Inflammatory macrophage (primary cell): ENCODE data around the gene KLHL26.
A peak's percentile ranks its signal among the peaks of the same experiment; 100 is the strongest.

ENCODE experiments used
- DNase-seq, 2 donors: peaks; one replicate each; pipeline ENCODE4 v3.0.0-alpha.2; 2020 to 2022

The KLHL26 gene

DNA sequence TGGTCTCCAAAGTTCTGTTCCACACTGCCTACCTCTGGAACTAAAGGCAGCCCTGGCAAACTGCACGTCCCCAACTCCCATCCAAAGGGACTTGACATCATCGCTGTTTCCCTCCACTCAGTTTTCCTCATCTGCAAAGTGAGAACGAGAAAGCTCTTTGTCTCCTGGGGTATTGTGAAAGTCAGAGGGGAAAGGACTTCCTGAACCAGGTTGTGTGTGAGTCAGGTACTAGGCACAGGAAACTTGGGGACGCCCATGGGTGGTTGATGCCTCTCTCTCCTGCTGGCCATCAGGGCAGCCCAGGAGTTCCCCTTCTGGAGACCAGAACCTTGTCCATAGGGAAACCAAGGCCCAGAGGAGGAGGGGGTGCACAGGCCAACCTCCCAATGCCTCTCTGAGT lies 35.0 kb upstream of the KLHL26 start:
- no peak for DNase-seq

DNA sequence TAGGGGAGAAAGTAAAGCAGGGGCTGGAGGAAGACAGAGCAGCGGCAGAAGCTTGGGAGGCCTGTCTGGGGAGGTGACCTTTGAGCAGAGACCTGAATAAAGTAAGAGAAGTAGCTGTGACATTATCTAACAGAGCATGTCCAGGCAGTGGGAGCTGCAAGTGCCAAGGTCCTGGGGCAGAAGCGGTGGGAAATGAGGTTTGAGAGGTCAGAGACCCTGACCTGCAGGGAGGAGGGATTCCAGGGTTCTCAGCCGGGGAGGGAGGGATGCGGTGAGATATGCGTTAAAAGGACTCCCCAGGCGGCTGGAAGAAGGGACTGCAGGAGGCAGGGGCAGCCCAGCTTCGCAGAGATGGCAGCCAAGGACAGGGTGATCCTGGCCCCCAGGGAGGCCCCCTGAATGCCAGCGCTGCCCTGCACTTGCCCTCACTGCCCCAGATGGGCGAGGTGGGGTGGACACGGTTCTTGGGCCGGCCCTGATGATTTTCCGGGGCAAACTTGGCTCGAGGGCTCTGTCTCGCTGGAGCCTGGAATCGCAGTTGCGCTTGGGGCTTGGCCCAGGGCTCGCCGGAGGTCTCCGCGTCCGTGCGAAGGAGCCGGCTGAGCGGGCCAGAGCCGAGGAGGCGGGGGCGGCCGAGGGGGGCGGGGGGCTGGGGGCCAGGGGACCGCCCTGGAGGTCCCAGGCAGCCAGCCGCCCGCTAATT lies 33.4 kb upstream of the KLHL26 start:
- peak in 1 of 2 donors; percentile 11 for DNase-seq

DNA sequence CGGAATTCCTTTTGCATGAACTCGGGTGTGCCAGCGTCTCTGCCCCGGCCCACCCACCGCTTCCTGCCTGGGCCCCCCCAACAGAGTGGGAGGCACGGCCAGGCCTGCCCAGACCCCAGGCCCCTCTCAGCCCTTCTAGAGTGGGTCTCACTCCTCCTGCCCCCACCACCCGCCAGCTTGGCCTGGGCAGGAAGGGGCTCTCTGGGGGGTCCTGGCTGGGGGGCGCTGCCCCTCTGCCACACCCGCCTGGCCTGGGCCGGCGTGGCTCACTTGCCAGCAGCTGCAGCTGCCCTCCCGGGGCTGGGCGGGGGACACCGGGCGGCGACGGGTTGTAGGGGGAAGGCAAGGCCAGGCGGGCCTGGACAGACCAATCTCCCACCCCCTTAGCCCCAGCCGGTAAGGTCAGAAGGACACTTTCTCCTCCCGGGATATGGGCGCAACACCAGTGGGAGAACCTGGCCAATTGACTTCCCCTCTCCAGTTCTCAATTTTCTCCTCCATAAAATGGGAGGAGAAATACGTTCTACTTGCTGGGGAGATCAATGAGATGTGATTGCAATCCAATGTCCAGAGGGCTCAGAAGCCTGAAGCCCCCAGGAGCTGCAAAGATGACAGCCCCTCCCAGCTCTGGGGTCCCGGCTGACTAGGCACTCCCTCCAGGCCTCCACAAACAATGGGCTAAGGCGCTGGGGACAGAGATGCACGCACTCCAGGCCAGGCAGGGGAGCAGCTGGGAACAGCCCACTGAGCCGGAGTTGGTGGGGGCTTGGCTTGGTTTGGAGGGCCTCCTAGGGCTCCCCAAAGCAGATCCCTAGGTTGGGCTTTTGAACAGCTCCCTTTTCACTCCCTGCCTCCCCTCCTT lies 32.6 kb upstream of the KLHL26 start:
- DNase-seq = no peak

DNA sequence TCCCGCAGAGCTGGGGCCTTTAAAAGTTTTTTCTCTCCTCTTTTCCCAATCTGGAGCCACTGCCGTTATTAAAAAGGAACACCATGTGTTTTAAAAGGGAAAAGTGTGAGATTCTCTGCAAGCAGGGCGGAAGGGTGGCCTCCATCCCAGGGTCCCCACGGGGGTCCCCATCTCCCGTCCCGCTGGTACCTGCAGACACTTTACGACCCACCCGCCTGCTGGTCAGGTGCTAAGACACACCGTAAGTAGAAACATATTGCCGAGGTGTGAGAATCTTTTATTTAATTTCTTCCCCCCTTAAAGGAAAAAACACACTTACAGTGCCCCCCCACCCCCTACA lies 32.0 kb upstream of the KLHL26 start:
- DNase-seq = no peak

DNA sequence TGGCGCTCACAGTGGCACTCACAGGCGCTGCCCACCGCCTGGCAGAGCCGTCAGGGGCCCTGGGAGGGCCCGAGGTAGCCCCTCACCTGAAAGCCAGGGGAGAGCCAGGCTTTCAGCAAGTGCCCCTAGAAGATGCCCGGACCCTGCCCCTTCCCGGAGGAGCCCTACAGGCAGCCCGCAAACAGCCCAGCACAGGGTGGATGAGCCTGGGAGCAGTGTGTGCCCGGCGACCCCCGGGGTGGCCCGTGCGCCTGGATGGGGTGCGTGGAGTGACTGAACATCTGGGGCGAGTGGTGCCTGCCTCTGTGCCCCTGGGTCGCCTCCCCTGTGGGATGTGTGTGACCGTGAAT lies 31.7 kb upstream of the KLHL26 start:
- no peak for DNase-seq

DNA sequence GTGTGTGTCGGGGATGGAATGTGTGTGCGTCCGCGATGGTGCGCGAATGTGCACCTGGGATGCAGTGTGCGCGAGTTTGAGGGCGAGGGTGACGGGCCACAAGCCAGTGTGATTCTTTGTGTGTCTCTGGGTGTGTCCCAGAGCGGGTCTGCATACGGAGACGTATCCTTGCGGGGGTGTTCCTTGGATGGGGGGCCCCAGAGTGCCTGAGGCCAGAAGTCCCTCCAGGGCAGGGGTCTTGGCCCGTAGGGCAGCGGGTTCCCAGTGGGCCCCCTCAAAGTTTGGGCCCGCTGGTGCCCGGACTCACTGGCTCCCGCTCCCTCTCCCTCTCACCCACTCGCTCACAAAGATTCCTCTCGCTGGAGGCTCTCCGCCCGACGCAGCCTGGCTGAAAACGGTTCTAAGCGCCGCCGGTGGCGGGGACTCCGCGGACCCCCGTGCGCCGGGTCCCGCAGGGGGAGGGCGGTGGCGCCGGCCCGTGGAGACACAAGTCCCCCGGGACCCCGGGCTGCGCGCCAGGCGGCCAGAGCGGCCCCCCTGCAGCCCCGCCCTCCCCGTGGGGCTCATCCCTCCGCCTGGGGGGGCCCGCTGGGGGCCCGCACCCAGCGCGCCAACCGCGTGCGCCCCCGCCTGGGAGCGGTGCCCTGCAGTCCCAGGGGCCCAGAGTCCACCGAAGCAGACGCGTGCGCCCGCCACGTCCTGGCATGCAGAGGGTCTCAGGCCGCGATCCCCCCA lies 31.1 kb upstream of the KLHL26 start:
- DNase-seq = no peak

- no peak for DNase-seq
These were observed 30.3 kb upstream of the KLHL26 start, which contains the start of gene CRLF1 for GRCh38 chr19:18606281-18607225. TSS of gene CRLF1 (minus strand) at chr19:18606799. CDS start at chr19:18606656, 143 bp downstream.

DNA sequence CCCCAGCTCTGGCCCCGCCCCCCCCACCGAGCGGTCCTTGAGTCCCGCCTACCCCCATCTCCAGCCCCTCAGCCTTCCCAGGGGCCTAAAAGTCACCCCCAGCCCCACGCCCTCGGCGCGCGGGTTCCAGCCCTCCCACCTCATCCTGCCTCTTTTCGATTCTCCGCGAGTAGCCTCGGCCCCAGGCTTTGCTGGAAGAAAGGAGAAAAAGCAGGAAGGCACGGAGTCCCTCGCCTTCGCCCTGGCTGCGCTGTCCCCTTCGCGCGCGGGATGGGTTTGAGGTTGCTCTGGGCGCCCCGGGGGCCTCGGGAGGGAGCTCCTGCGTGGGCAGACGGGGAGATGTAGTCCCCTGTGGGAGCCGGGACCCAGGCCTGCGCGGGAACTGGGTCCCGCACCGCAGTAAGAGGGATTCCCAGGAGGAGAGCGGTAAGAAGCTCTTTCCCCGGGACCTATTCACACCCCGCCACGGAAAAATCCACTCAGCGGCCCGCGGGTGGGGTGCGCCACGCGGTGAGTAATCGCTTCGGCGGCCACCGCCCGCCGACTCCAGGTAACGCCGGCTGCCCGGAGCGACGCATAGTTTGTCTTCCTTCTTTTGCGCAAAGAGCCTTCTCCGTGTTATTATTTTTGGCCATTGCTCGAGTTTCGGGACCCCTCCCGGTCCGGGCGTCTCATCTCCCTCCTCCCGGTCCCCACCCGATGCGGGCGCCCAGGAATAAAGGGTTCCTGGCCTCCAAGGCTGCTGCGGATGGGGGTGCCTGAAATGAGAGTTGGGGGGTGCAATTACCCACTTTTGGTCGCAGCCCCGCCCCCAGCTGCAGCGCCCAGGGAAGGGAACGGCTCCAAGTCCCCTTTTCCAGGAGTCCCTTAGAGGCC lies 29.4 kb upstream of the KLHL26 start:
- no peak for DNase-seq

DNA sequence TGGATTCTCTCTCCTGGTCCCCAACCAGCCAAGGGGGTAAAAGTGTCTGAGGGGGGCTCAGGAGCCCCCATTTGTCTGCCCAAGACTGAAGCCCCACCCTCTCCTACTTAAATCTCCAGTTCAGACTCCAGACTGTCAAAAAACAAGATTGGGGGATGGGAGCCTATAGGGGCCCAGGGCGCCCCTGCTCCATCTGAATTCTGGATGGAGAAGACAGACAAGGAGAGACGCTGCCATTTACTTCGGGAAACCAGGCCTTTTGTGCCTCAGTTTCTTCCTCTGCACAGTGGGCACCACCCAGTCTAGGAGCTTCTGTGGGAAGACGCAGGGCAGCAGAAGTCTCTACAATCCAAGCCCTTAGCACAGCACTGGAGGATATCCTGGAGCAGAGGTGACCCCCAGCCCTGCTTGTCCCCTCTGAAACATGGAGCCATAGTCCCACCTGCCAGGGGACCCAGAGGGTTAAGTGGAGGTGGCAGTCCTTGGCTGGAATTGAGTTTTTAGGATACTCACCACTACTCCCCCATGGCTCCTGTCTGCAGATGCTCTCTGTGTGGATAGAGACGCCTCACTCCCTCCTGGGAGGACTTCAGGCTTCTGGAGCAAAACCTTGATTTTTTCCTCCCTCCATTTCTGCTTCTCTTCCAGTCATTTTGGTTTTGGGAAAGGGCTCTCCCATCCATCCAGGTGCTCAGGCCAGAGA lies 28.6 kb upstream of the KLHL26 start:
- DNase-seq = no peak

GRCh38 chr19:18608805-18609716 lies 27.8 kb upstream of the KLHL26 start:
- no peak for DNase-seq

- DNase-seq = no peak
These were observed 27.1 kb upstream of the KLHL26 start for GRCh38 chr19:18609717-18610051.

DNA sequence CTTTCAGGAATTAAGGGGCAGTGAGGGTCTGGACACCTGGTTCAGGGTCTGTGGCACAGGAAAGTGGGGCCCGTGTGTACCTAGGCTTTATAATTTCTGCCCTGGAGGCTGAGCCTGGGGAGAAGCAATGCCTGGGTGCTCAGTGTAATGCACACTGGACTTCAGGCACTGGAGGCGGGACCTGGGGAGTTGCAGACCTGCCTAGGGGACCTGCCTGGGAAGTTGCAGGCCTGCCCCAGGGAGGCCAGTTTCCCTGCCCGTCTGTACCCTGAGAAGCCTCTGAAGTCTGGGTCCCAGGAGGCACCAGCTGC lies 26.6 kb upstream of the KLHL26 start:
- no peak for DNase-seq

DNA sequence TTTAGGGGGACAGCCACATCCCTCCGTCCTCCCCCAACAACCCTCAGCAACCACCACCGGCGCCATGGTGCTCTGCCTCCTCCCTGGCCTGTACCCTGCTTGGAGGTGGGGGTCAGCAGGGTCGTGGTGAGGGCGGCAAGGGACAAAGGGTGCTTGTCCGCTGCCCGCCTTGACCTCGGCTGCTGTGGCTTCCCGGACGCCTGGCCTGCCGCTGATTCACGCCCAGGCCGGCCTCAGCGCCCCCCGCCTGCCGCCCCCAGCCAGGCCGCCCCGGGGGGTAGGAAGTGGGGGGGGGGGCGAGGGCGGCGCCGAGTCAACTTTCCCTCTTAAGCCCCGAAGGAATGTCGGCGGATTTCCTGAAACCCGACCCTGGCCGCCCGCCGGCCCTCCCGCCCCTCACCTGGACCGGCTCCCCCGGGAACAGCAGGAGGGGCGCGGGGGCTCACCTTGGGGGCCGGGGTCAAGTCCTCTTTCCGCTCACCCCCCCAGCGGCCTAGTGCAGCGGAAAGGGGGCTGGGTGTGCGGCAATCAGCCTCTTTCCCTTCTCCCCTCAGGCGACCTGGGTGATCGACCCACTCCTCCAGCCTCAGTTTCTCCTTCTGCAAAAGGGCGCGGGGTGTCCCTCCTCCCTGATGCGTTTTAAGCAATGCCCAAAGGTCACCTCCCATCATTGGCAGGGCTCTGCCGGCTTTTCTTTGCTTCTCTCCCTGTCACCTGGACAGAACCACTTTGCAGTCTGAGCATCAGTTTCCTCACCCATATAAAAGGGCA lies 26.1 kb upstream of the KLHL26 start:
- DNase-seq = no peak

DNA sequence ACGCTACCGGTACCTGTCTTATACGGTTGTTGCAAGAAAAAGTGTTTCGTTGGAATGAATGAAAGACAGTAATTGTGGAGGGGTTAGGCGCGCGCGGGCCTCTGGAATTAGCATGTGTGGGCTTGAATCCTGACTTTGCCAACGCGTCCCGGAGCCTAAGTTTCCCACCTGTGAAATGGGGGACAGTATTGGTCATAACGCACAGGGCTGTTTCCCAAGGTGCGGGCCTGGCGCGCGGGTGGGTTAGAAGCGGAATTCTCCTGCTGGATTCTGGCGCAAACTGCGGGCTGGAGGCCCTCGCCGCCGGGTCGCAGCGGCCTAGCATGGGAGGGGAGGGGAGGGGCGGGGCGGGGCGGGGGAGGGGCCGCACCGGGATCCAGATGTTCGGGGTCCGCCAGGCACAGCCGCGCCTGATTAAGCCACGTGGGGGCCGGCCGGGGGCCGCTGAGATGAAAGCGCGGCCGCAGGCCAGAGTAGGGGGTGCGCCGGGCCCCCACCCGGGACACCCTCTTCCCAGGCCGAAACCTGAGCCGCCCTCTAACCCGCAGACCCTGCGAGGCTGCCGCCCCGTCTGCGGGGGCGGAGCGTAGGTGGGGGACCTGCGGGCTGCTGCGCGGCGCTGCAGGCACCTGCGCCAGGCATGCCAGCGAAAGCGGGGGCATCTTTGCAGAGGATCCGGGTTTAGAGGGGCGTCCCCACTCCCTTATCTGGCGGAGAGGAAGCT lies 25.3 kb upstream of the KLHL26 start:
- DNase-seq = no peak

DNA sequence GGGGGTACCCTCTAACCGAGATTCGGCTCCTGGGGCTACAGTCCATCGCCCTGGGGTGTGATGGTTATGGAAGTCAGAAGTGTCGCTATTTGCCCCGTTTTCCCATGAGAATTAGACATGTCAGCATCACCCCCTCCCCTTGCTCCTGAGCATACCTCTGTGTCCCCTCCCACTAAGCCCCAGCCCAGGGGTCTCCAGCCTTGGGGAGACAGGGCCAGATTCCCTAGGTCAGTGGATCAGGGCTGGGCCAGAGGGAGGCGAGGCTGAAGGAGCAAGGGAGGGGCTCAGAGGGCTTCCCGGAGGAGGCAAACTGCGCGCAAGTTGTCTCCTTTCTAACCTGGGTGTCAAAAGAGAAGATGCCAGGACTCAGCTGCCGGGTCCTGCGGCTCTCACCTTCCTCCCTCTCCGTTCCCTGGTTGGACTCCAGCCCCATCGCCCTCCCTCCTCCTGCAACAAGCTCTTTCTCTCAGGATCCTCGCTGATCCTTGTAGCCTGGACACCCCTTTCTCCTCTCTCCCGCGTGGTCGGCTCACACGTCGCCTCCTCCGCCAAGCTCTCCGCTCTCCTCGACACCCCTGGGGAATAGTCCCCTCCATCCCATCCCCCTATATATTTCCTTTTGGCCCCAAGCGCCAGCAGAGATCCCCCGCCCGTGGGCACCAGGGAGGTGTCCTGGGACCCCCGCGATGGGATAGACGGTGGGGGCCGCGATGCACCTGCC lies 24.6 kb upstream of the KLHL26 start:
- no peak for DNase-seq

DNA sequence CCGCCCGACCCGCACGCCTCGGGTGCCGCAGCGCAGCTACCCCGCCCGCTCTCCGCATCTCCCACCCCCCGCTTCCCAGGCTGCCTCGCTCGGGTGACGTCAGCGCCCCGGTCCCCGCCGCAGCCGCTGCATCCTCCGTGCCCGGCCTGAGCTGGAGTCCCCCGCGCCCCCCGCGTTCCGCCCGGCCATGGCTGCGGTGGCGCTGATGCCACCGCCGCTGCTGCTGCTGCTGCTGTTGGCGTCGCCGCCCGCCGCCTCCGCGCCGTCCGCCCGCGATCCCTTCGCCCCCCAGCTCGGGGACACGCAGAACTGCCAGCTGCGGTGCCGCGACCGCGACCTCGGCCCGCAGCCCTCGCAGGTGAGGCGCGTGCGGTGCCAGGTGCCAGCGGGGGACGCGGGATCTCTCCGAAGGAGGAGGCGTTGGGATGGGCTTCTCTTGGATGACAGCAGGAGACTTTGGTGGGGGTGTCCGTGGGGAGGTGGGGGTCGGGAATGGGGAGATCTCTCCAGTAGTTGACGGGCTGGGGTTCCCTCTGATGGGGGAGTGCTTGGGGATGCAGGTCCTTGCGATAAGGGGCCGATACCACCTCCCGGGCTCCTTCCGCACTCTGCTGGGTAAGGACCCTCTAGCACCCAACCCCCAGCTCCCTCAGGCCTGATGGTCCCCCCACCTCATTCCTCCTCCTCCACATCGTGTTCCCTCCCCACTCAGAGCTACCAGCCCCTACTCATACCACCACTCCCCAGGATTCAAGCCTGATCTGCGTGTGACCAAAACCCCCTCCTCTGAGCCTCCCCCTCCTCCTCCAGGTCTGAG lies 23.8 kb upstream of the KLHL26 start, which contains the start of gene TMEM59L:
Gene TMEM59L (plus strand): TSS at position 99 of the 817 bp plus-strand sequence. CDS start 89 bp downstream, at position 188.
- no peak for DNase-seq
